Stimulated activated CD4-positive, alpha-beta T cell treated with anti-CD3 and anti-CD28 coated beads, TNF-alpha, amount 100 ng/mL, for 4 hours (primary cell): ENCODE data around the gene TRIP11.

ENCODE experiments used
- DNase-seq, 3 experiments: peaks; one replicate each; pipeline ENCODE4 v3.0.0-alpha.2; 2020; ENCODE audit warnings: low read depth in 3 of 3

The TRIP11 gene

DNA sequence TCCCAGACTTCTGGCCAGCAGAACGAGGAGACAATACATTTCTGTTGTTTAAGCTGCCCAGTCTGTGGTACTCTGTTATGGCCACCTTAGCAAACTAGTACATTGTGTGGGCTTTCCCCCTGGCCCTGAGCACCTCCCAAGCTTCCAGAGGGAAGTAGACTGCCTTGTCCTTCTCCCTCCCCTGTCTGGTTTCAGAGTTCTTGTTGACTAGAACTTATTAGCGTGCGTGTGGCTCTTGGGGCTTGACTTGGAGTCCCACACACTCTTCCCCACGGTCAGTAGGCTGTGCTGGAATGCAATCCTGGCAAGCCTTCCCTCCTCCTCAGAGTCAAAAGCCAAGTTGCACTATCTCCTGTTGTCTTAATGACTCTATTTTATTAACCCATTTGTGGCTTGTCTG is 120.0 kb downstream of the TRIP11 start:
- no peak for DNase-seq

DNA sequence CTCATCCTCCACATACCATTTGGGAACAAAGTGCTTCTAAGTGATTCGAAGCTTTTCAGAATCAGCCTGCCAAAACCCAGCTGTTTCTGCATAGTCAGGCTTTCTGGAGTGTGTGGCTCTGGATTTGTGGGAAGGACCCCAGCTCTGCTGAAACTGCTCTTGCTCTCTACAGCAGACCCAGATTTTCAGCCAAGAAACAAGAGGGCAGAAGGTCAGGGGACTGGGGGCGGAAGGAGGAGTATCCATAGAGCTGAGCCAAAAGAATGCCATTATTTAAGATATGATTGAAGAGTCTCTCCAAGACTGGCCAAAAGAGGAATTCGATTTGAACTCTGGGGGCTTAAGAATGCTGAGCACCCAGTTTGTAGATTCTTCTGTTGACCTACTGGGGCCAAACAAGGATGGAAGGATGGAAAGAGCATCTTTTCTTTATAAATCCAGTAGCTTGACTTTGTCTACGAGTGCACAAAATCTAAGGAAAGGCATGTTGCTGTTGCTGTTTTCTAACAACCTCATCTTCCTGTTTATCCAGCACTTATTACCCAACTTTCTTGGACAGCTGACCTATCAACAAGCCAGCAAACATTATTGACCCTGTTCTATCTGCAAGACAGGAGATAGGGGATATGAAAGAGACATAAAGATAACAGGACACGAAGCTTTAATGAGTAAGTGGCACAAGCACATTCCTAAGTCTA is 121.5 kb downstream of the TRIP11 start:
- no peak for DNase-seq
